ENCODE results near the gene FGF19.

DNA sequence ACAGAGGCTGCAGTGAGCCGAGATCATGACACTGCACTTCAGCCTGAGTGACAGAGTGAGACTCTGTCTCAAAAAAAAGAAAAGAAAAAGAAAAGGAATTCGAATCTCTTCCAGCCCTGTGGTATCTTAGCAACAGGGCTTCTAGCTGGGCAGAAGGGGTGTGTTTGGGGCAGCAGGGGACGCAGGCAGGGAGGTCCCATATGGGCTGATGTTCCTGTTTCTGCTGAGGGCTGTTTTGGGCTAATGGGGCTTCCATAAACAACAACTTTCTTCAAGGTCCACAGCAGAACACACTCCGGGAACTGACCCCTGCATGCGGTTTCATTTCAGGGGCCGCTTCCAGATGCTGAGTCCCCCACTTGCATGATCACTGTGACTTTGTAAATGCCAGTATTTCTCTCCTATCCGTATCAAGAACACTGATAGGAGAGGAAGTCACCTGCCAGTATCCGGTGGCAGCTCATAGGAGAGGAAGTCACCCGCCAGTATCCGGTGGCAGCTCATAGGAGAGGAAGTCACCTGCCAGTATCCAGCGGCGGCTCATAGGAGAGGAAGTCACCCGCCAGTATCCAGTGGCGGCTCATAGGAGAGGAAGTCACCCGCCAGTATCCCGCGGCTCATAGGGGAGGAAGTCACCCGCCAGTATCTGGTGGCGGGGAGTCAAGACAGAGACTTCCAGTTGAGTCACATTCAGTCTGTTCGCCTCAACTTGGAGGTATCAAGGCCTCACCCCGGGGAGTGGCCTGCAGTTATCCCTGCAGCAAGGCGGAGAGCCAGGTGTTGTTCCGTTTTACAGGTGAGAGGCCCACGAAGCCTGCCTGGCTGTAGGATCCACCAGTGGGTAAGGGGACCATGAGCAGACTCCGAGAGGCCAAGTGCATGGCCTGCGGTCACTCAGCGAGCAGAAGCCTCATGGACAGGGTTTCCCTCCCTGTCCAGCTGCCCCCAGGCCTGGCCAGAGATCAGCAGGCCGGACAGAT, 8.3 kb upstream of the FGF19 start:
- TF ChIP-seq, protein P1, sequence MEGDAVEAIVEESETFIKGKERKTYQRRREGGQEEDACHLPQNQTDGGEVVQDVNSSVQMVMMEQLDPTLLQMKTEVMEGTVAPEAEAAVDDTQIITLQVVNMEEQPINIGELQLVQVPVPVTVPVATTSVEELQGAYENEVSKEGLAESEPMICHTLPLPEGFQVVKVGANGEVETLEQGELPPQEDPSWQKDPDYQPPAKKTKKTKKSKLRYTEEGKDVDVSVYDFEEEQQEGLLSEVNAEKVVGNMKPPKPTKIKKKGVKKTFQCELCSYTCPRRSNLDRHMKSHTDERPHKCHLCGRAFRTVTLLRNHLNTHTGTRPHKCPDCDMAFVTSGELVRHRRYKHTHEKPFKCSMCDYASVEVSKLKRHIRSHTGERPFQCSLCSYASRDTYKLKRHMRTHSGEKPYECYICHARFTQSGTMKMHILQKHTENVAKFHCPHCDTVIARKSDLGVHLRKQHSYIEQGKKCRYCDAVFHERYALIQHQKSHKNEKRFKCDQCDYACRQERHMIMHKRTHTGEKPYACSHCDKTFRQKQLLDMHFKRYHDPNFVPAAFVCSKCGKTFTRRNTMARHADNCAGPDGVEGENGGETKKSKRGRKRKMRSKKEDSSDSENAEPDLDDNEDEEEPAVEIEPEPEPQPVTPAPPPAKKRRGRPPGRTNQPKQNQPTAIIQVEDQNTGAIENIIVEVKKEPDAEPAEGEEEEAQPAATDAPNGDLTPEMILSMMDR (conservative IDR thresholded peaks at IDR 0.05; ENCODE audit: low read depth, low read length), result no peak
- no peak for TF ChIP-seq EZH2 (IDR thresholded peaks at IDR 0.05; ENCODE audit: borderline replicate concordance, low read depth, low read length, poor library complexity, severe bottlenecking)
